Neuronal stem cell (in vitro differentiated cells): Measurements from ENCODE around the gene APBA1.

ENCODE experiments used
- DNase-seq: peaks from one replicate; pipeline ENCODE4 v3.0.0-alpha.2; 2013; ENCODE audit warnings: low spot score
- H2AFZ ChIP-seq: one replicate; pipeline ENCODE4 v1.6.1; 2013; ENCODE audit warnings: mild to moderate bottlenecking, low read length, inconsistent platforms
- H2AK5ac ChIP-seq: 2 replicates; pipeline ENCODE4 v1.6.1; 2013; ENCODE audit warnings: low read depth, mild to moderate bottlenecking, inconsistent platforms, low read length, moderate library complexity, mixed read lengths
- H2BK120ac ChIP-seq: 2 replicates; pipeline ENCODE4 v1.6.1; 2013; ENCODE audit warnings: low read depth, mild to moderate bottlenecking, inconsistent platforms, low read length, moderate library complexity, mixed read lengths
- H2BK12ac ChIP-seq: one replicate; pipeline ENCODE4 v1.6.1; 2013; ENCODE audit warnings: low read length, inconsistent platforms
- H2BK15ac ChIP-seq: 2 replicates; pipeline ENCODE4 v1.6.1; 2013; ENCODE audit warnings: mild to moderate bottlenecking, low read length, inconsistent platforms, mixed read lengths
- H2BK5ac ChIP-seq: one replicate; pipeline ENCODE4 v1.6.1; 2013; ENCODE audit warnings: inconsistent platforms, mild to moderate bottlenecking, low read length, moderate library complexity
- H3K14ac ChIP-seq: one replicate; pipeline ENCODE4 v1.6.1; 2013; ENCODE audit warnings: low read length, inconsistent platforms
- H3K18ac ChIP-seq: 2 replicates; pipeline ENCODE4 v1.6.1; 2013; ENCODE audit warnings: low read length, inconsistent platforms
- H3K23ac ChIP-seq: 2 replicates; pipeline ENCODE4 v1.6.1; 2013; ENCODE audit warnings: low read depth, mild to moderate bottlenecking, mixed read lengths, low read length, inconsistent platforms; ENCODE audit not compliant: poor library complexity
- H3K27ac ChIP-seq: replicated peaks from 3 replicates; pipeline ENCODE4 v1.5.1; 2013; ENCODE audit warnings: low read length, inconsistent platforms
- H3K27me3 ChIP-seq, 3 experiments: 2 replicates each; pipeline ENCODE4 v1.6.1; 2013; ENCODE audit warnings: low read length in 3 of 3, mild to moderate bottlenecking in 2 of 3, inconsistent platforms in 1 of 3, low read depth in 1 of 3, mixed read lengths in 1 of 3, moderate library complexity in 1 of 3; ENCODE audit not compliant: control insufficient read depth in 3 of 3, insufficient read depth in 3 of 3
- H3K36me3 ChIP-seq, 2 donors: replicated peaks in 1 of 2; 2 replicates each; pipeline ENCODE4 v1.6.1; 2013; ENCODE audit warnings: low read length in 2 of 2; ENCODE audit not compliant: control insufficient read depth in 2 of 2, insufficient read depth in 2 of 2
- H3K4ac ChIP-seq: 2 replicates; pipeline ENCODE4 v1.6.1; 2013; ENCODE audit warnings: inconsistent platforms, mild to moderate bottlenecking, low read length, moderate library complexity
- H3K4me1 ChIP-seq, 2 donors: 1 replicate in 1 of 2; 2 replicates in 1 of 2; pipeline ENCODE4 v1.6.1; 2013; ENCODE audit warnings: low read length in 2 of 2, low read depth in 1 of 2; ENCODE audit not compliant: control insufficient read depth in 2 of 2, insufficient read depth in 1 of 2
- H3K4me2 ChIP-seq: one replicate; pipeline ENCODE4 v1.6.1; 2013; ENCODE audit warnings: mild to moderate bottlenecking, low read length, inconsistent platforms; ENCODE audit not compliant: insufficient read depth, poor library complexity, severe bottlenecking
- H3K4me3 ChIP-seq, 2 donors: 2 replicates each; pipeline ENCODE4 v1.5.1; 2013; ENCODE audit warnings: low read length in 2 of 2, mild to moderate bottlenecking in 2 of 2, inconsistent platforms in 1 of 2, moderate library complexity in 1 of 2
- H3K79me1 ChIP-seq: one replicate; pipeline ENCODE4 v1.6.1; 2013; ENCODE audit warnings: low read depth, mild to moderate bottlenecking, inconsistent platforms, low read length, moderate library complexity
- H3K9ac ChIP-seq: one replicate; pipeline ENCODE4 v1.6.1; 2013; ENCODE audit warnings: mild to moderate bottlenecking, low read depth, low read length, inconsistent platforms; ENCODE audit not compliant: poor library complexity
- H3K9me3 ChIP-seq, 2 donors: replicated peaks in 1 of 2; 2 replicates each; pipeline versions ENCODE3 to v1.6.1; 2013; ENCODE audit warnings: low read length in 2 of 2, mild to moderate bottlenecking in 2 of 2, inconsistent platforms in 1 of 2, low read depth in 1 of 2, mixed read lengths in 1 of 2, moderate library complexity in 1 of 2; ENCODE audit not compliant: control insufficient read depth in 2 of 2, insufficient read depth in 1 of 2
- H4K8ac ChIP-seq: one replicate; pipeline ENCODE4 v1.6.1; 2013; ENCODE audit warnings: low read depth, mild to moderate bottlenecking, inconsistent platforms, low read length, moderate library complexity
- H4K91ac ChIP-seq: one replicate; pipeline ENCODE4 v1.6.1; 2013; ENCODE audit warnings: low read length, low read depth, mild to moderate bottlenecking, inconsistent platforms; ENCODE audit not compliant: poor library complexity
- WGBS, 2 donors: extraction: QIAGEN DNeasy Blood & Tissue Kit; methylation state at CpG; one replicate each; pipeline ENCODE4 v1.1.7; 2013; ENCODE audit warnings: missing lambda C conversion rate in 2 of 2, mixed read lengths in 1 of 2; ENCODE audit not compliant: insufficient read length in 2 of 2, insufficient replicate concordance in 1 of 2; ENCODE audit errors: extremely low coverage in 2 of 2; 5-methylcytosine and 5-hydroxymethylcytosine counted together

The APBA1 gene

GRCh38 chr9:69462394-69462793, 209.8 kb downstream of the APBA1 start:
- no peak for DNase-seq
- Histone ChIP-seq H3K9me3 (no peaks in the 10 kb centered on the region), H3K4me2 (no peak overlapping the region), H2AK5ac (no peak overlapping the region), H3K27me3 (no peaks in the 10 kb centered on the region), H3K4me3 (no peak overlapping the region), H2AFZ (no peak overlapping the region), H2BK5ac (no peak overlapping the region), H3K4me1 (peaks cover 5 to 8% of the 10 kb centered on the region in 2 donors), H3K4ac (no peak overlapping the region), H3K79me1 (no peaks in the 10 kb centered on the region), H3K27ac (no peak overlapping the region), H3K14ac (no peak overlapping the region), H4K91ac (no peak overlapping the region), H4K8ac (no peak overlapping the region), H3K18ac (no peak overlapping the region), H3K36me3 (no peaks in the 10 kb centered on the region), H2BK120ac (no peak overlapping the region), H3K23ac (no peak overlapping the region), H2BK15ac (no peak overlapping the region), H2BK12ac (no peak overlapping the region), H3K9ac (no peak overlapping the region)
- no CpG with 5 or more reads among the region's 4 CpGs for WGBS, 2 donors

- H3K9ac ChIP-seq, result no peak overlapping the region
- H3K4me1 ChIP-seq, result peaks cover 5 to 8% of the 10 kb centered on the region in 2 donors
Observed at GRCh38 chr9:69461103-69461887, 210.9 kb downstream of the APBA1 start.

DNA sequence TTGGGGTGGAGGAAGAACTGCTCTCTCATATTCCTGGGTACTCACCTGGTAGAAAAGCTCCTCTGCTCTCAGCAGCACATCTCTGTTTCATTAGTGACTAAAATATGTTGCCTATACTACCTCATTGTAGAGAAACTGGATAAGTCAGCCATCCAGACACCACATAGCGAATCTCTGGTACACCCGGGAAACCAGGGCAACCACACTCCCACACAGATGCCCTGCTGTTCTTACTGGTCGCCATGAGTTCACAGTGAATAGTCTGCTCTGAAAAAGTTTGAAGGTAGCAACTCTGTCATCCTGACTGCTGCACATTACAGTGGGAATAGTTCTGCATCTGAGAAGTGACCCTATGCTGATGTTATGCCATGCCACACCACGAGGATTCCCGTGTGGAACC, 212.2 kb downstream of the APBA1 start:
- WGBS, 2 donors, result no CpG with 5 or more reads among the region's 5 CpGs
- Histone ChIP-seq H3K9ac (no peak overlapping the region), H4K8ac (no peak overlapping the region)

More at GRCh38 chr9:69461103-69461887, 210.9 kb downstream of the APBA1 start:
- Histone ChIP-seq H3K27me3 (no peaks in the 10 kb centered on the region), H2AFZ (no peak overlapping the region), H3K14ac (no peak overlapping the region), H3K36me3 (peaks cover 0 to under 1% of the 10 kb centered on the region in 2 donors), H2BK120ac (no peak overlapping the region), H2BK5ac (no peak overlapping the region), H3K18ac (no peak overlapping the region), H3K9me3 (no peaks in the 10 kb centered on the region), H3K79me1 (no peaks in the 10 kb centered on the region), H4K8ac (no peak overlapping the region), H2BK15ac (no peak overlapping the region), H3K27ac (no peak overlapping the region), H4K91ac (no peak overlapping the region), H3K4me2 (no peak overlapping the region), H2BK12ac (no peak overlapping the region), H3K23ac (no peak overlapping the region), H3K4ac (no peak overlapping the region), H2AK5ac (no peak overlapping the region), H3K4me3 (no peak overlapping the region)
- no peak for DNase-seq
- WGBS, 2 donors, result no CpG with 5 or more reads among the region's 6 CpGs

DNA sequence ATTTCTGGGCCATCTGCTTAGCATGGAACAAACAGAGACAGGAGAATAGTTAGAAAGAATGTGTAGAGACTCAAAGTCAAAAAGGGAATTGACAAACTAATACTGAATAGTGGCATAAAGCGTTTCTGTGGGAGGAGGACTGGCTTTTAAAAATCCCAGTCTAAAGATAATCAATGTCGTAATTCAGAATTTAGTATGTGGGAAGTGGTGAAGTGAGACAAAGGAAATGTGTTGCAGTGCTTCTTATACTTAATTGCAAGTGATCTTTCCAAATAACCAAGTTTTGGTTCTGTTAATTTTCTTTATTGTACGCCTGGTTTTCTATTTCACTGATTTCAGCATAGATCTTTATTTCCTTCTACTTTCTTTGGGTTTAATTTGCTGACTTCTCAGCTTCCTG, 214.0 kb downstream of the APBA1 start:
- Histone ChIP-seq H3K14ac (no peak overlapping the region), H2AK5ac (no peak overlapping the region), H4K8ac (no peak overlapping the region), H2AFZ (no peak overlapping the region), H3K9ac (no peak overlapping the region), H3K4ac (no peak overlapping the region), H2BK5ac (no peak overlapping the region), H3K4me1 (peaks cover 1% of the 10 kb centered on the region in 2 donors), H3K4me2 (no peak overlapping the region), H2BK15ac (no peak overlapping the region), H2BK12ac (no peak overlapping the region), H3K27ac (no peak overlapping the region), H3K27me3 (no peaks in the 10 kb centered on the region), H3K9me3 (no peaks in the 10 kb centered on the region), H3K4me3 (no peak overlapping the region), H3K23ac (no peak overlapping the region), H4K91ac (no peak overlapping the region), H3K18ac (no peak overlapping the region), H2BK120ac (no peak overlapping the region), H3K79me1 (no peaks in the 10 kb centered on the region), H3K36me3 (peaks cover 0 to 3% of the 10 kb centered on the region in 2 donors)
- no CpG with 5 or more reads among the region's 3 CpGs for WGBS, 2 donors
- DNase-seq, result no peak

More for the DNA sequence above, 212.2 kb downstream of the APBA1 start:
- Histone ChIP-seq H2AK5ac (no peak overlapping the region), H3K27ac (no peak overlapping the region), H3K36me3 (peaks cover 0 to 3% of the 10 kb centered on the region in 2 donors), H3K27me3 (no peaks in the 10 kb centered on the region), H3K23ac (no peak overlapping the region), H2BK5ac (no peak overlapping the region), H2AFZ (no peak overlapping the region), H2BK12ac (no peak overlapping the region), H3K4me2 (no peak overlapping the region), H3K9me3 (no peaks in the 10 kb centered on the region), H3K4me3 (no peak overlapping the region), H3K4me1 (peaks cover 5 to 8% of the 10 kb centered on the region in 2 donors), H3K4ac (no peak overlapping the region), H4K91ac (no peak overlapping the region), H3K79me1 (no peaks in the 10 kb centered on the region), H3K14ac (no peak overlapping the region), H2BK15ac (no peak overlapping the region), H2BK120ac (no peak overlapping the region), H3K18ac (no peak overlapping the region)
- DNase-seq, result no peak
